HK-2 (cell line): ENCODE measurements around the gene GTF2H4.
A peak's percentile ranks its signal among the peaks of the same experiment; 100 is the strongest.
"Not testable (repeated sequence)": the region's sequence is repeated elsewhere in the genome, so short reads cannot be mapped to it uniquely, and the experiment has no call there.

Experiments used
- DNase-seq: peaks from one replicate; pipeline ENCODE4 v3.0.0-alpha.2; 2018; ENCODE audit not compliant: unreplicated experiment

GTF2H4 gene

DNA sequence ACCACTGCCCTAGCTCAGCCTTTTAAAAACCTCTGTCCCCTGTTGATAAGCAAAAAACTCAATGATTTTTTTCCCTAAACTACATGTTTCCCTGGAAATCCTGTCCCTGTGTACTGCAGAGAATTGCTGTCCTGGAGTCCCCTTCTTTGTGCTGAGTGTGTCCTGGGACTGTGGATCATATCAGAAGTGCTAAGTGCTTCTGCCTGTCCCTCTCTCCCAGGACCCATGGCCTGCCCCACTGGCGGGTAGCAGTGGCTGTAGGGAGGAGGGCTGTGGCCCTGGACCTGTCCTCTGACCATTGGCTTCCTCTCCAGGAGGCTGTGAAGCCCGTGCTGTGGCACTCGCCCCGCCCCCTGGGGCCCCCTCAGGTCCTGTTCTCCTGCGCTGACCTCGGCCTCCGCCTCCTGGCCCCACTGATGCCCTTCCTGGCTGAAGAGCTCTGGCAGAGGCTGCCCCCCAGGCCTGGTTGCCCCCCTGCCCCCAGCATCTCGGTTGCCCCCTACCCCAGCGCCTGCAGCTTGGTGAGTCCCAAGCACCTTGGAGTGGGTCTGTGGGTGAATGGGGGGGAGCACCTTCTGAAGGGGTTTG is 16.1 kb downstream of the GTF2H4 start:
- DNase-seq, result not testable (repeated sequence)

DNA sequence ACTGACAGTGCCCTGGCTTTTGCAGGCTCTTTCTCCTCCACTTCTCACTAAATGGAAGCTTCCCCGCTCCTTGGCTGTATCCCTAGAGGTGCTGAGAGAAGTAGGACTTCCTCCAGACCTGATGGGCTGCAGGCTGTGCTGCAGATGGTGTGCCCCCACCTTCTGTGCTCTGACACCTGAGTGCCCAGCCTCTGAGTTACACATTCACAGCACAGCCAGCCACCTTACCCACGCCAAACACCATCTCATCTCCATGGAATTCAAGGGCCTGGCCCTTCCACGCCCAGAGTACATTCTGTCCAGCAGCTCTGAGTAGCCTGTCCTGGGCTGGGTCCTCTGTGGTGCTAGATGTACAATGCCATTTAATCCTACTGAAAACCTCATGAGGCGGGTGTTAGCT is 18.6 kb downstream of the GTF2H4 start:
- DNase-seq, result peak; percentile 68

DNA sequence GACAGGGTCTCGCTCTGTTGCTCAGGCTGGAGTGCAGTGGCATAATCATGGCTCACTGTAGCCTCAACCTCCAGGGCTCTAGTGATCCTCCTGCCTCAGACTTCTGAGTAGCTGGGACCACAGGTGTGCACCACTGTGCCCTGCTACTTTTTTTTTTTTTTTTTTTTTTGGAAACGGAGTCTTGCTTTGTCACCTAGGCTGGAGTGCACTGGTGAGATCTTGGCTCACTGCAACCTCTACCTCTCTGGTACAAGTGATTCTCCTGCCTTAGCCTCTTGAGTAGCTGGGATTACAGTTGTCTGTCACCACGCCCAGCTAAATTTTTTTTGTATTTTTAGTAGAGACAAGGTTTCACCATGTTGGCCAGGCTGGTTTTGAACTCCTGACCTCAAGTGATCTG is 19.1 kb downstream of the GTF2H4 start:
- DNase-seq, result not testable (repeated sequence)

DNA sequence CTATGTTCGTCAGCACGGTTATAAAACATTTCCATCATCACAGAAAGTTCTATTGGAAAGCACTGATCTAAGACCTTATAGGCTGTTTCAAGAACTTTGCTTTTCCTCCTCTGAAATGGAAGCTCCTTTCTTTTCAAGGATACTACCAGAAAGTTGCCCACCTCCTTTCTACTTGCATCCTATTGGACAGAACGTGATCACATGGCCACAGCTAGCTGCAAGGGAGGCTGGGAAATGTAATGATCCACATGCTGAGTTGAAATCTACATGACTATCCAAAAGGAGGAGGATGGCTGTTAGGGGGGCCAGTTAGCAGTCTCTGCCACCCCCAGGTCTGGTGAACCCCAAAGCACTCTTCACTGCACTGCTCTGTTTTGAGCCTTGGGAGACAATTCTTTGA is 20.7 kb downstream of the GTF2H4 start:
- DNase-seq, result no peak

DNA sequence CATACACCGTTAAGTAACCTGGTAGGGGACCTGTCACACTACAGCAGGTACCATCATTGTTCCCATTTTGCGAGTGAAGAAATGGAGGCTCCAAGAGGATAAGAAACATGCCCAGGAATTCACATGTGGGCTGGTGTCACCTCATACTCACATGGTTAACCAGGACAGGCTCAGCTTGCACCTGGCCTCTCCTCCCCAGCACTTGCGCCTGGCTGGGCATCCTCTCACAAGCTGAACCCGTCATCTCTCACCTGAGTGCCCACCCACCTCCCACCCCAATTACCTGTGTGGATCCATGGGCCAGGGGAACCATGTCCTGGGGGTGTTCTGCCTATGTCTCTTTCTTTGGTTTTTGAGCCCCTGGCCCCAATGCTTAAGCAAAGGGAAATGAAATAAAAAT is 22.5 kb downstream of the GTF2H4 start:
- DNase-seq, result no peak

DNA sequence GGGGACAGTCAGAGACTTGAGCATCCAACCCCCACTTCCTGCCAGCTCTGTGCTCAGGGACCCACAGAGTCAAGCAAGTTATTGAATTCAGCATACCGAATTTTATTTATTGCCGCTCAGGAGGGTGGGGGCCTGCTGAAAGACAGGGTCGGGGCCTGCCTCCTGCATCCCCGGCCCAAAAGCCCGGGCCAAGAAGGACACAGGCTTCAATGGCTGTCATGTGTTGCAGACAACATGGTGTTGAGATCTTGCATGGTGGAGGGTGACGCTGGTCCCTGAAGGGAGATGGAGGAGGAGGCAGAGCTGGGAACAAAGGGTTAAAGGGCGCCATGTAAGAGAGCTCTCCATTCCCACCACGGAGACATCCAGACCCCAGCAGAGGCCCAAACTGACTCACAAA is 23.3 kb downstream of the GTF2H4 start:
- DNase-seq, result no peak

DNA sequence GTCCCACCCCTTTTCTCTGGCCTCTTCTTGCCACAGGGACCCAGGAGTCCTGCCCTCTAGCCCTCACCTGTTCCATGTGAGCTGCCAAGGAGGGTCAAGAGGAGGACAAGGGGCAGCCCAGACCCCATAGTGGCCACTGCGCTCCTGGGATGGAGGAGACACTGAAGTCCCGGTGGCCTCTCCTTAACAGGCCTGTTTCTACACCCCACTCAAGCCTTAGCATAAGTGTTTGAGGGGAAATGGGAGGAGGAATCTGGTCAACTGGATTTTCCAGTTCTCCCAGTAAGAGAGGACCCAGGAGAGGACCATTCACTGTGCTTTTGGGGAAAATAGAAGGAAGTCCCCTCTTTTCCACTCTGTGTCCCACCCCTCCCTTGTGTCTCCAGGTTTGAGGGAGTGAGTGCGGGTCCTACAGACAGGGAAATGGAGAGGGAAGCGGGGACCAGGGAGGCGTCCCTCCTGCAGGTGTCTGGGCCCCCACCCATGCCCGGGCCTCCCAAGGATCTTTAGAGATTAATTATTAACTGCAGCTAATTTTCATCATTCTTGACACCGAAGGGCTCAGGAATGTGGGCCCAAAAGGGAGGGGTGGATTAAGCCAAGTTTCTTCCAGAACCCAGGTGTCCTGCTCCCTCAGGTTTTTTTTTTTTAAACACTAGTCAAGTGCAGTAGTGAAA is 24.1 kb downstream of the GTF2H4 start, which contains the start of gene SFTA2:
SFTA2 (minus strand) TSS at position 202 of the 677 bp plus-strand sequence; CDS start at position 128, 74 bp downstream.
- no peak for DNase-seq

DNA sequence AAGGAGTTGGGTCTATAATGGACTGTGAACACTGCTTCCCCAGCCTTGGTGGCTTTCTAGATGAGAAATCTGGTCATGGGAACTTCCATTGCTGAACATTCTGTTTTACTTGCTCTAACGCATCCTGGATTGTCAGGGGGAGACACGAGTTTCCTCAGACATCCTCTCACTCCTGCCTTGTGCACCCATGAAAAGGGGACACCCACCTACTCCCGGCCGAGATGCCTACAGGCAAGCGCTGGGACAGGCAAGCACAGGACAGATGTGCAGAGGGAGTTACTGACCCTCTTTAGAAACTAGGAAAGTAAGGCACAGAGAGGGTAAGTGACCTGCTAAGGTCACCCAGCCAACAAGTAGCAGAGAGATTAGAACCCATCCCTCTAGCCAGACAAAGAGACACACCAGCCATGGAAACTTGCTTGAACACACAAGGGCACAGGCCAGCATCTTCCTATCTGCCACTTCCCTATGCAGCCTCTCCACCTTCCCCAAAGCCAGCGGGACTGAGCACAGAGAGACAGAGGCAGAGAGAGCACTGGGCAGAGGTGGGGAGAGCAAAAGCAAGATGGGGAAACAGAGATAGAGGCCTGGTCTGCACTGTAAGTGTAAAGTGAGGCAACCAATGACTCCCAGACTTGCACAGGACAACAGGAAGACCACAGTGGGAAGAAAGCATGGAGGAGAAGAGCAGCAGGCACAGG is 24.8 kb downstream of the GTF2H4 start:
- DNase-seq, result no peak

DNA sequence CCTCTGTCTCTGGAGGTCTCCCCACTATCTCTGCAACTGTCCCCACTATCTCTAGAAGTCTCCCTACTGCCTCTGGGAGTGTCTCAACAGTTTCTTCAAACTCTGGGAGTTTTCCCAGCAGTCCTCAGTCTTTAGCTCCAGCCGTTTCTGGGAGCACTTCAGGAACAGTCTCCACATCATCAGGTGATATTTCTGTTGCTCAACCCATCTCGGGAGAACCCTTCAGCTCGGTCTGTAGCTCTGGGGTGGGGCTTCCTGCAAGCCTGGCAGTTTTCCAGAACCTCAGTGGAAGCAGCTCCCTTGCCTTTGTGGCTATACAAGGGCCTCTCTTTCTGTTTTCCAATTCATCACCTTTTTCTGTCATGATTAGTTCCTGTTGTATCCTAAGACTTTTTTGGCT is 27.0 kb downstream of the GTF2H4 start:
- no peak for DNase-seq

DNA sequence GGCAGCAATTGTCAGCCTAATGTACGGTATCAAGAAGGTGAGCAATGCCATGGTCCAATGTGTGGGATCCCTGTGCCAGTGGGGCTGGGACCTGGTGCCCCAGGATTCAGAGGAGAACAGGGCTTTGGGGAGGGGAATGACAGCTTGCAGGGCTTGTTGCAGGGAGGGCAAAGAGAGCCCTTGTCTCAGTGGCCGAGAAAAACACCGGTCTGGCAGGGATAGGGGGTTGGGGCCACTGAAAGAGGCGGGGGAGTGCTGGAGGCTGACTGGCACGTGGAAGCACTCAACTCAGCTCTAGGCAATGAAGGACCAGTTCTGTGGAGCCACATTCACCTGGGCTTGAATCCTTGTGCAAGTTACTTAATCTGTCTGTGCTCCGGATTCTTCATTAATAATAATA is 29.3 kb downstream of the GTF2H4 start:
- DNase-seq, result no peak

DNA sequence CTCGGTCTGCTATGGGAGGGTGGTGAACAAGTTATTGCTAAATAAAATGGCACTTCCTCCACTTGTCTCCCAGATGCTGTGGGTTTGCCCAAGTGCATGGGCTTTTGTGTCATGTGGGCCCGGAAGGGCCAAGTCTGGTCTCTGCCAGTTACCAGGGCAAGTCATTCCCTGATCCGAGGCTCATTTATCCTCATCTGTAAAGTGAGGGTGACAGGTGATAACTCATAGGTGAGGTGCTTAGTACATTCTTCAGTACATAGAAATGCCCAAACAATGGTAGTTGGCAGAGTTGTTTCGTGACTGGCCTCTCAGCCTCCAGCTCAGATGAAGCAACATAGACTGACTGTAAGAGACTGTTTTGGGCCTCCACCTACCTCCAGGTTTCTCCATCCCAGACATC is 30.7 kb downstream of the GTF2H4 start:
- DNase-seq, result no peak

DNA sequence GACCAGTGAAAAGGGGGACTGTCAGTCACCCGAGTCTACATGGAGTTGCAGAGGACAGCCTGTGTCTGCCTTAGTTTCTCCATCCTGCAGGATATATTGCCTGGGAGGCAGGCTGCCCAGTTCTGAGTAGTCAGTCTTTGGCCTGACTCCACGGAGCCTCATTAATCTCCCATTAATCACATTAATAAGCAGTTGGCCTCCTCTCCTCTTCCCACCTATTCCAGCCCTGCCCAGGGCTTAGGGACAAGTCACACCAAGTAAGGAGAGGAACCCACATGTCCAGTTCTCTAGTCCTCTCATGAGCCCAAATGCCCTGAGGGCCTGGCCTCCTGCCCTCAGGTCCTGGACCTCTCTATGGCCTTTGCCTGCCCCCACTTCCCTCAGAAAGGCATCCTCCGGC is 31.5 kb downstream of the GTF2H4 start:
- no peak for DNase-seq

DNA sequence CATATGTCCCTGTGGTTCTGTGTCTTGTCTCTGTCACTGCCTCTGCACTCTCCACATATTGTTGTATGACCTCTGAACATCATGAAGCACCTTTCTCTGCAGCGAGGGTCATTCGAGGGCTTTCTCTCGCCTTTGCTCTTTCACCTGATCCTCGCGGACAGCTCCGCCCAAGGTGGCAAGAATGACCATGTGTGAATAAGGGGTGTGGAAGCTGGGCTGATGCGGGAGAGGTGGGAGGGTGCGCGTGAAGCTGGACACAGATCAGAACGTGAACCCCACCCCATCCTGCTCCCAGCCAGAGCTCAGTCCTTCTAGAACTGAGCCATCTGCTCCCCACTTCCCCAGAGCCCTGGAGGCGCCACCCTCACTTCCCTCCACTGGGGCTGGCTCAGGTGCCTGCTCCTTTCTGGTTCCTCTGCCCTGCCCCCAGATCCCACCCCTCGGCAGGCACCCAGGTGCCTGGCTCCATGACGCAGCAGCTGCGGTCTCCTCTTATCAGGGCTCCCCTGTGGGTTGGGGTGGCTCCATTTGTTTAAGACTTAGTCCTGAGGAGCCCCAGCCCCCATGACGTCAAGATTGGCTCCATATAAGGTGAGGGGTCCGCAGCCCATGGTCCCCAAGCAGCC is 32.5 kb downstream of the GTF2H4 start, which contains the start of gene MUCL3:
MUCL3 (plus strand) TSS at position 613 of the 626 bp plus-strand sequence. CDS start 27 bp downstream, outside the sequence.
- DNase-seq, result no peak

DNA sequence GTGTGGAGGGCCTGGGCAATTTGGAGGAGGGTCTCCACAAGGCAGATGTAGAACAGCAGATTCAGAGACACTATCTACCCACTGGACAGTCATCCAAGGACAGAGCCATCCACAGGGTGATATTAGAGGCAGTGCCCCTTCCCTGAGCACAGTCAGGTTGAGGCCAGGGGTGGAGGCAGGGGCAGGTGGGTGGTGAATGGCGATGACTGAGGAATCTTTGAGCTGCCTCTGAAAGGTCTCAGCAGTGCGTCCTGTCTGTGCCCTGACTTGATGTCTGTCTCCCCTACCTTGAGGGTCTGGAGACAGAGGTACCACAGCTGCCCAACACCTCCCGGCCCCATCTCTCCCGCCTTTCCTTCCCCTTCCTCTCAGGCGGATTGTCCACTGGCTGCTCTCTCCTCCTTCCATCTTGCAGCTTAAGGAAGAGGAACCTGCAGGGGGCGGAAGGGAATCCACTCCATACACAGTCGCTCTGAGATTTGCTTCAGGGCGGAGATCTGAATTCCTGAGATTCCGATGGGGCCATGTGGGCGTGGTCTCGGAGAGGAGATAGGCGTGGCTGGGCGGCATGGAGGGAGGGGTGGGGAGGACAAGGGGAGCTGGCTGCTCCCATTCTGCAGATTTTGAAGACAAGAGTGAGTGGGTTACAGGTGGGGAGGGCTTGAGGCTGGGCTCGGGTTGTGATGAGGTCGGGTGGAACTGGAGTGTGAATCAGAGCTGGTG is 34.5 kb downstream of the GTF2H4 start:
- peak; percentile 82 for DNase-seq

DNA sequence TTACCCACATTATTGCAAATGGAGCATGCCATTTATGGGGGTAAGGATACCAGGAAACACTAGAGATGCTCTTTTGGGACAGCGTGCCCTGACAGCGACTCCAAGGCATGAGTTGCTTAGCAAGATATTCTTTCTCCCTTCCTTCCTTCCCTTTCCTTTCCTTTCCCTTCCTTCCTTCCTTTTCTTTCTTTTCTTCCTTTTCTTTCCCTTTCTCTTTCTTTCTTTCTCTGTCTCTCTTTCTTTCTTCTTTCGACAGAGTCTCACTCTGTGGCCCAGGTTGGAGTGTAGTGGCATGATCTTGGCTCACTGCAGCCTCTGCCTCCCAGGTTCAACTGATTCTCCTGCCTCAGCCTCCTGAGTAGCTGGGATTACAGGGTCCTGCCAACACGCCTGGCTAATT is 36.0 kb downstream of the GTF2H4 start:
- DNase-seq, result no peak

DNA sequence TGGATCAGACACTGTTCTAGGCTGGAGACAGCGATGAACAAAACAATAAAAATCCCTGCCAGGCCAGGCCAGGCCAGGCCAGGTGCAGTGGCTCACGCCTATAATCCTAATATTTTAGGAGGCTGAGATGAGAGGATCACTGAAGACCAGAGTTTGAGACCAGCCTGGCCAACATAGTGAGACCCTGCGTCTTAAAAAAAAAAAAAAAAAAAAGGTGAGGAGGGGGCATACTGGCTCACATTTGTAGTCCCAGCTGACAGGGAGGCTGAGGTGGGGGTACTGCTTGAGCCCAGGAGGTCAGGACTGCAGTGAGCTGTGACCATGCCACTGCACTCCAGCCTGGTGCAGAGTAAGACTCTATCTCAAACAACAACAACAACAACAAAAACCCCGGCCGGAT is 37.3 kb downstream of the GTF2H4 start:
- no peak for DNase-seq

DNA sequence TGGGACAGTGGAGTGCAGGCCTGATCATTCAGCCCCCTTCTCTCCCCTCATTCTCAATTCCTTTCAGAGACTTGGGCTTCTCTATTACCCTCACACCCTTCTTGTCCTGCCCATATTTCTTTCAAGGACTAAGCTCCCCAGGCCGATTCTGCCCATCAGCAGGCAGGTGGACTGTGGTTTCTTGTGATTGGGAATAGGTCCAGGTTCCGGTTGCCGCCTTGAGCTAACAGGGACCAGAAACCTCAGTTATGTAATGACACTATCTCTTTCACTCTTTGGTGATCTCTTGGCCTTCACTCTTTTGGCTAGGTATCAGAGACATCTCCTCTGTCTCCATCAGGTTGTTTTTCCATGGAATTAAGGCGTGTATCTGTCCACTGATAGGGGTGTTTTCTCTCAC is 39.2 kb downstream of the GTF2H4 start:
- no peak for DNase-seq

DNA sequence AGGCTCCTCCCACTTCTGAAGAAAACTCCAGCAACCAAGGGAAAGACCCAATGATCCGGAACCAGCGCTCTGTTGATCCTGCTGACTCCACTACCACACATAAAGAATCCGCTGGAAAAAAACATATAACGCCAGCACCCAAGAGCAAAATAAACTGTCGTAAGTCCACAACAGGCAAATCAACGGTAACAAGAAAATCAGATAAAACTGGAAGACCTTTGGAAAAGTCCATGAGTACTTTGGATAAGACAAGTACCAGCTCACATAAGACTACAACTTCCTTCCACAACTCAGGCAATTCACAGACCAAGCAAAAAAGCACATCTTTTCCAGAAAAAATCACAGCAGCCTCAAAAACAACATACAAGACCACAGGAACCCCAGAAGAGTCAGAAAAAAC is 40.8 kb downstream of the GTF2H4 start:
- no peak for DNase-seq

DNA sequence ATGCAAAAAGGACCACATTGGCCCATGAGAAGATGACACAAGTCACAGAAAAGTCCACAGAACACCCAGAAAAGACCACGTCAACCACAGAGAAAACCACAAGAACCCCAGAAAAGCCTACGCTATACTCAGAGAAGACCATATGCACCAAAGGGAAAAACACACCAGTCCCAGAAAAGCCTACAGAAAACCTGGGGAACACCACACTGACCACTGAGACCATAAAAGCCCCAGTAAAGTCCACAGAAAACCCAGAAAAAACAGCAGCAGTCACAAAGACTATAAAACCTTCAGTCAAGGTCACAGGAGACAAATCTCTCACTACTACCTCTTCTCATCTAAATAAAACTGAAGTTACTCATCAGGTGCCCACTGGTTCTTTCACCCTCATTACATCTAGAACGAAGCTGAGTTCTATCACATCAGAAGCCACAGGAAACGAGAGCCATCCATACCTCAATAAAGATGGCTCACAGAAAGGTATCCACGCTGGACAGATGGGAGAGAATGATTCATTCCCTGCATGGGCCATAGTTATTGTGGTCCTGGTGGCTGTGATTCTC is 44.0 kb downstream of the GTF2H4 start:
- DNase-seq, result no peak

DNA sequence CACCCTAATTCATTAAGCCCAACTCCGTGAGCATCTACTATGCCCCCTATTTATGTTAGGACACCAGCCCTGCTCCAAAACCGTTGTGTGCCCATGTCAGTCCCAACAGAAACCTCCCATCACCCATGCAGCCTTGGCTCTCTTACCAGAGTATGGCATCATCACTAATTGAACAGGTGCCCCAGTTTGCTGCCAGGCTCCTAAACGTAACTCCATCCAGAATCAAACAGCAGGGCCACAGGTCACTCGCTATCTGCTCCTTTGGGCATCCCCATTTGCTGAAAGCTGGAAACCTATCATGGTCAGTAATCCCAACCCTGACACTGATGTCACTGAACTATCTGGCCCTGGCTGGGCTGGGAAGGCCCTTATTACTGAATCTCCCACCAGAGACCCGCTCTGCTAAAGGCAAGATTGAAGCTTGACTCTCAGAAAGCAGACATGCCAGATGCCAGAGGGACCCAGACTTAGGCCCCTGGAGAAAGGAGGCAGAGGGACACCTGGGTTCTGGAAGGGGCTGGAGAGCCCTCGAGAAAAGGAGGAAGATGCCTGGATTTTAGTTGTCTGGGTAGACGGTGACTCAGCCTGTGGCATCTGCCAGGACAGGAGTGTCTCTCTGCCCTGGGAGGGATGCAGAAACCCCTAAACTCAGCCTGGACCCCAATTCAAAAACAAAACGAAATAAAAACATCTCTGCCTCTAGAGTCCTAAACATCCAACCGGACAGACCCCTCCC is 46.8 kb downstream of the GTF2H4 start:
- DNase-seq, result no peak
